Fibroblast of lung (primary cell): ENCODE results near the gene COL4A2.

ENCODE experiments used
- CTCF ChIP-seq, 2 donors: IDR thresholded peaks in 1 of 2; conservative IDR thresholded peaks in 1 of 2; 1 replicate in 1 of 2; 2 replicates in 1 of 2; pipeline ENCODE4 v1.5.1; 2011 to 2012; ENCODE audit warnings: low read length in 2 of 2, control low read depth in 1 of 2, inconsistent platforms in 1 of 2, low read depth in 1 of 2, mild to moderate bottlenecking in 1 of 2
- EZH2 ChIP-seq: IDR thresholded peaks from 2 replicates; pipeline ENCODE4 v1.5.1; 2012; ENCODE audit warnings: low read length, control low read depth, mild to moderate bottlenecking; ENCODE audit errors: missing control alignments

DNA sequence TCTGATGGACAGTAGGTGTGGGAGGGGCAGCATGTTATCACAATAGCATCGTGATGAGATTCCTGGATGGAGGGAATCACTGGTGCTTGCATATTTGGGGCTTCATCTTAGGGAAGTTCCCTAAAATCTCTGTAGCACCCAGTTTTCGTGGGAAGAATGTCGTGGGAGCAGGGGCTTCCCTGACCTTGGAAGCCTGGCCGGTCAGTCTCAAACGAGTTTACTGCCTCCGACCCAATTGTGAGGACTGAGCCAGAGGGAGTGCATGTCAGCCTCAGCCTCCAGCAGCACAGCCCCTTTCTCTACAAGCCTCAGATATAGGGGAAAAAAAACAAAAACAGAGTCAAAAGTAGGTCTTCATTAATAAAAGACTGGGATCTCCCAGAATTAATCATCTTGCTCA lies 32.2 kb downstream of the COL4A2 start:
- no peak for TF ChIP-seq CTCF (conservative IDR thresholded peaks at IDR 0.05 in 1 of 2, IDR thresholded peaks at IDR 0.05 in 1 of 2; ENCODE audit: low read depth in 1 of 2, low read length in 2 of 2)
- TF ChIP-seq EZH2 = no peak
